Measurements from ENCODE around the gene PRIM2.
"Not testable (repeated sequence)": the region's sequence is repeated elsewhere in the genome, so short reads cannot be mapped to it uniquely, and the experiment has no call there.

GRCh38 chr6:57442133-57442532 lies 124.7 kb downstream of the PRIM2 start:
- not testable (repeated sequence) for TF ChIP-seq ELK1 (IDR thresholded peaks at IDR 0.05; ENCODE audit: low read depth, low read length); NFYB (IDR thresholded peaks at IDR 0.05; ENCODE audit: insufficient read depth, low read depth, low read length); DPF2 (IDR thresholded peaks at IDR 0.05); EZH2 (IDR thresholded peaks at IDR 0.05; ENCODE audit: borderline replicate concordance, control insufficient read depth, low read depth, low read length); IKZF2 (IDR thresholded peaks at IDR 0.05); SIN3A (IDR thresholded peaks at IDR 0.05; ENCODE audit: low read depth, low read length); YY1 (IDR thresholded peaks at IDR 0.05; ENCODE audit: low read depth, low read length); NR2C2 (IDR thresholded peaks at IDR 0.05; ENCODE audit: borderline replicate concordance, control insufficient read depth, insufficient read length, low read depth); ATF7 (IDR thresholded peaks at IDR 0.05; ENCODE audit: low read depth); ZNF274 (IDR thresholded peaks at IDR 0.05; ENCODE audit: insufficient read depth, insufficient read length); EP300 (IDR thresholded peaks at IDR 0.05; ENCODE audit: borderline replicate concordance in 1 of 2, control insufficient read depth in 1 of 2, low read depth in 2 of 2, low read length in 2 of 2); CHD1 (IDR thresholded peaks at IDR 0.05; ENCODE audit: low read depth, low read length); RAD51 (IDR thresholded peaks at IDR 0.05)
- TF ChIP-seq, protein P1, sequence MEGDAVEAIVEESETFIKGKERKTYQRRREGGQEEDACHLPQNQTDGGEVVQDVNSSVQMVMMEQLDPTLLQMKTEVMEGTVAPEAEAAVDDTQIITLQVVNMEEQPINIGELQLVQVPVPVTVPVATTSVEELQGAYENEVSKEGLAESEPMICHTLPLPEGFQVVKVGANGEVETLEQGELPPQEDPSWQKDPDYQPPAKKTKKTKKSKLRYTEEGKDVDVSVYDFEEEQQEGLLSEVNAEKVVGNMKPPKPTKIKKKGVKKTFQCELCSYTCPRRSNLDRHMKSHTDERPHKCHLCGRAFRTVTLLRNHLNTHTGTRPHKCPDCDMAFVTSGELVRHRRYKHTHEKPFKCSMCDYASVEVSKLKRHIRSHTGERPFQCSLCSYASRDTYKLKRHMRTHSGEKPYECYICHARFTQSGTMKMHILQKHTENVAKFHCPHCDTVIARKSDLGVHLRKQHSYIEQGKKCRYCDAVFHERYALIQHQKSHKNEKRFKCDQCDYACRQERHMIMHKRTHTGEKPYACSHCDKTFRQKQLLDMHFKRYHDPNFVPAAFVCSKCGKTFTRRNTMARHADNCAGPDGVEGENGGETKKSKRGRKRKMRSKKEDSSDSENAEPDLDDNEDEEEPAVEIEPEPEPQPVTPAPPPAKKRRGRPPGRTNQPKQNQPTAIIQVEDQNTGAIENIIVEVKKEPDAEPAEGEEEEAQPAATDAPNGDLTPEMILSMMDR (IDR thresholded peaks at IDR 0.05 in 2 of 3, conservative IDR thresholded peaks at IDR 0.05 in 1 of 3; ENCODE audit: control insufficient read depth in 2 of 3, extremely low read depth in 1 of 3, insufficient read depth in 1 of 3, low read depth in 3 of 3, low read length in 3 of 3): not testable (repeated sequence)
